ENCODE measurements around the gene DCTN1. TPM values are rescaled to one million over a fixed set of nuclear protein-coding genes. Genes with fewer than 3 reads are reported as not detected.

Gene DCTN1
- total RNA-seq, 2 donors from 2014 or later = 159 to 213 TPM

DNA sequence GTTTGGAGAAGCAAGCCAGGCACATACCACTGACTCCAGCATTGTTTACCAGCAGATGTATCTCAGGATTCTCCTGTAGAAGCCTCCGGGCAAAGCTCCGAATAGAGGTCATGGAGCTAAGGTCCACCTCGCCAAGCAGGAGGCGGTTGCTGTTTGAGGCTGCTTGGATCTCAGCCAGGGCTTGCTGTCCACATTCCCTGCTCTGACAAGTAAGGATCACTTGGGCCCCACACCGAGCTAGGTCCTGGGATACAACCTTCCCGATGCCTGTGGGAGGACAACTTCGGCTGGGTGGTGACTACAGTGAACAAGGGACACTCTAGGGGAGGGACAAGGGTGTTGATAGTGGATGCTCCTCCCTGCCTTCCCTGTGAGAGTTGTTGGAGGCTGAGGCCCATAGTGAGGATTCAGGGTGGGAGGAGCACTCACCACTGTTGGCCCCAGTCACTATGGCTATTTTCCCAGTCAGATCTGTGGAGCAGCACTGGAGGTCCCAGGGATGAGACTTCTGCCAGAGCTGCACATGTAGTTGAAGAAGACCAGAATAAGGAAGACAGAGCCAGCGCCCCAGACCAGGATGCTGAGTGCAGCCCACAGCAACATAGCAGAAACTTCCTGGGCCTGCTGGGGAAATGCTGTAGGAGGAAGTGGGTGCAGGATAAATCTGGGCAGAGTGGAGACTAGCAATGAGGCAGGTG is 33.0 kb upstream of the DCTN1 start:
- DNase-seq = no peak
- no peaks in the 10 kb centered on the region for H3K9me3 ChIP-seq (ENCODE audit: control insufficient read depth, low read length)
- no peak for TF ChIP-seq CTCF (conservative IDR thresholded peaks at IDR 0.05)
- H3K27me3 ChIP-seq (ENCODE audit: control insufficient read depth, insufficient read depth, low read length, poor library complexity, severe bottlenecking) = no peaks in the 10 kb centered on the region
- no peaks in the 10 kb centered on the region for H3K4me1 ChIP-seq (ENCODE audit: control insufficient read depth, insufficient read depth, low read length)
- WGBS, 2 experiments (ENCODE audit: insufficient coverage in 1 of 2, insufficient read length in 1 of 2) = 90 to 91% methylated on average over 7 to 8 of the region's 8 CpGs
- no peak overlapping the region for H3K4me3 Mint-ChIP-seq
- no peak overlapping the region for H3K4me3 ChIP-seq (ENCODE audit: low read length)
- H3K27ac Mint-ChIP-seq = no peak overlapping the region
- no peak overlapping the region for H3K9ac ChIP-seq (ENCODE audit: extremely low read depth, low read length, poor library complexity, severe bottlenecking)
- H3K4me1 Mint-ChIP-seq = peaks cover 6% of the 10 kb centered on the region
- H3K27me3 Mint-ChIP-seq (ENCODE audit: insufficient read depth) = peaks cover 17% of the 10 kb centered on the region
- H3K36me3 Mint-ChIP-seq (ENCODE audit: low read depth) = no peaks in the 10 kb centered on the region
- no peak overlapping the region for H3K27ac ChIP-seq (ENCODE audit: low read depth, low read length)
- no peaks in the 10 kb centered on the region for H3K36me3 ChIP-seq (ENCODE audit: control insufficient read depth, insufficient read depth, low read length)
- H3K9me3 Mint-ChIP-seq = peaks cover 1% of the 10 kb centered on the region

GRCh38 chr2:74407682-74408081 is 27.6 kb upstream of the DCTN1 start:
- no peaks in the 10 kb centered on the region for H3K9me3 ChIP-seq (ENCODE audit: control insufficient read depth, low read length)
- H3K4me1 ChIP-seq (ENCODE audit: control insufficient read depth, insufficient read depth, low read length) = no peaks in the 10 kb centered on the region
- no peaks in the 10 kb centered on the region for H3K27me3 ChIP-seq (ENCODE audit: control insufficient read depth, insufficient read depth, low read length, poor library complexity, severe bottlenecking)
- H3K9me3 Mint-ChIP-seq = peaks cover 1% of the 10 kb centered on the region
- TF ChIP-seq CTCF (conservative IDR thresholded peaks at IDR 0.05) = no peak
- H3K4me3 ChIP-seq (ENCODE audit: low read length) = no peak overlapping the region
- peaks cover 24% of the 10 kb centered on the region for H3K27me3 Mint-ChIP-seq (ENCODE audit: insufficient read depth)
- H3K36me3 Mint-ChIP-seq (ENCODE audit: low read depth) = no peaks in the 10 kb centered on the region
- no peaks in the 10 kb centered on the region for H3K36me3 ChIP-seq (ENCODE audit: control insufficient read depth, insufficient read depth, low read length)
- peaks cover 5% of the 10 kb centered on the region for H3K4me1 Mint-ChIP-seq
- WGBS, 2 experiments (ENCODE audit: insufficient coverage in 1 of 2, insufficient read length in 1 of 2) = 93 to 100% methylated on average over 3 to 5 of the region's 5 CpGs
- H3K9ac ChIP-seq (ENCODE audit: extremely low read depth, low read length, poor library complexity, severe bottlenecking) = no peak overlapping the region
- no peak for DNase-seq
- H3K27ac Mint-ChIP-seq = no peak overlapping the region
- H3K4me3 Mint-ChIP-seq = no peak overlapping the region
- H3K27ac ChIP-seq (ENCODE audit: low read depth, low read length) = no peak overlapping the region

- no peaks in the 10 kb centered on the region for H3K36me3 ChIP-seq (ENCODE audit: control insufficient read depth, insufficient read depth, low read length)
- DNase-seq = no peak
- no peaks in the 10 kb centered on the region for H3K4me1 ChIP-seq (ENCODE audit: control insufficient read depth, insufficient read depth, low read length)
- Mint-ChIP-seq H3K4me3 (no peak overlapping the region), H3K9me3 (peaks cover 1% of the 10 kb centered on the region), H3K4me1 (no peaks in the 10 kb centered on the region), H3K27ac (no peak overlapping the region), H3K36me3 (ENCODE audit: low read depth) (no peaks in the 10 kb centered on the region), H3K27me3 (ENCODE audit: insufficient read depth) (peaks cover 20% of the 10 kb centered on the region)
- H3K27ac ChIP-seq (ENCODE audit: low read depth, low read length) = no peak overlapping the region
- H3K9me3 ChIP-seq (ENCODE audit: control insufficient read depth, low read length) = no peaks in the 10 kb centered on the region
- TF ChIP-seq CTCF (conservative IDR thresholded peaks at IDR 0.05) = no peak
- H3K9ac ChIP-seq (ENCODE audit: extremely low read depth, low read length, poor library complexity, severe bottlenecking) = no peak overlapping the region
- H3K4me3 ChIP-seq (ENCODE audit: low read length) = no peak overlapping the region
- no peaks in the 10 kb centered on the region for H3K27me3 ChIP-seq (ENCODE audit: control insufficient read depth, insufficient read depth, low read length, poor library complexity, severe bottlenecking)
Measured at GRCh38 chr2:74406035-74406434, 25.9 kb upstream of the DCTN1 start.
